NCI-H460 (cell line): Measurements from ENCODE around the gene GRIK2. TPM values are rescaled to one million over a fixed set of nuclear protein-coding genes. Genes with fewer than 3 reads are reported as not detected.

ENCODE experiments used
- DNase-seq: peaks from one replicate; pipeline ENCODE4 v3.0.0-alpha.2; 2016; ENCODE audit warnings: low read depth; ENCODE audit errors: extremely low read depth
- total RNA-seq: library from RNA; depleted of rRNA; stranded (reverse); fragments of >200 nt; shearing (Covaris generic); gene quantifications from 2 replicates; pipeline ENCODE4 v1.2.3, GENCODE V29; 2014

GRIK2 gene
- total RNA-seq, 1 experiment from 2014 or later: not detected

- DNase-seq: no peak
These were observed 138.0 kb downstream of the GRIK2 start for GRCh38 chr6:101531538-101531937.

DNA sequence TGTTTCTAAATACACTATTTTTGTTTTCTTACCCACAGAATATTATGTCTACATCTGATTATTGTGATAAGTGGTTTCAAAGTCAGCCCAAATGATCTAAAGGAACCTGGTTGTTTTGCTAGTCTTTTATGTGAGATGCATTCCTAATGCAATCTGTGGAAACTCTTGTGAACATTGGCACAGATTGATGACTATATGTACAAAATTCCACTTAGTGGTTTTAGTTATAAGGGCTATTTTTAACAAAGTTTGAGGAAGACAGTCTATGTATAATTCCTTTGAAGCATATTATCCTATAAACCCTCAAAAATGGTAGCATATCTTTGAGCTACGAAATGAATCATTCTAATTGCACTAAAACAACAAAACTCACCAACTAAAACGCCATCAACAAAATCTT, 140.9 kb downstream of the GRIK2 start:
- DNase-seq: no peak

DNA sequence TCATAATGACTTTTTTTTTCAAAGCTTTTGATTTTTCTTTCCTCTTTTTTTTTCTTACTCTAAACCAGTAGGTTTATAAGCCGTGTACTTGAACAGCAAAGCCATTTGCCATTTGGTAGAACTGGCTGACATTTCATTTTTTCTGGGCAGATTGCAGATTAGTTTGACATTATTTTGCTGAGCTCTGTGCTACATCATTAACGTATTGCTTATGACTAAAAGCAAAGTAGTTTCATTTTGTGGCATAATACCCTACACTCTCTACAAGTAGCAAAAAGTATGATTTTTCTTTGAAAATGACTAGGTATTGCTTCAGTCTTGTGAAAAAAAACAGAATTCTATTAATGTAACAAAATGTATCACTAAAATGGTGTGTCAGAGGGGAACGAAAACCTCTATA, 141.3 kb downstream of the GRIK2 start:
- DNase-seq: no peak

DNA sequence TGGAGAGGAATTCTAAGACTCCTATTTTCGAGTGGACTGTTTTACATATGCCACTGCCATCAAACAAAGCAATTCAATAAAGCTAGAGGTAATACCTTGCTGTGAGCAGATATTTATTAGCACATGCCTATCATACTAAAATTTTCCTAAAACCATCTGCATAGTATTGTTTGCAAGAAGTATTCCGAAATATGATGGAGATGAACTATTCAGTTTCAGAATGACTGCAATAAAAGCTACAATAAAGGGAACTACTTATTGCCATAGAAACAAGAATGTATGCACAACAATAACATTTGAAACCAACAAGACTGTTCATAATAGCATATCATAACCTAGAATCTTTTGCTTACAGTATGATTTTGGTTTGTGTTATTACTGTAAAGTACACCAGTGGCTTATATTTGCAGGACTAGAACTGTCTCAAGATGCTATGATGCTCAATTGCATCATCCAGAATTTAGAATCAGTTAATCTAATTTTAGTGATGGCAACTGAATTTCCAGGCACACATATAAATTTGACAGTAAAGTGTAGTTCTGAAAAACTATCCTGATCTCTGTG, 144.3 kb downstream of the GRIK2 start:
- DNase-seq: no peak

- no peak for DNase-seq
These were observed 146.2 kb downstream of the GRIK2 start for GRCh38 chr6:101539510-101540245.

DNA sequence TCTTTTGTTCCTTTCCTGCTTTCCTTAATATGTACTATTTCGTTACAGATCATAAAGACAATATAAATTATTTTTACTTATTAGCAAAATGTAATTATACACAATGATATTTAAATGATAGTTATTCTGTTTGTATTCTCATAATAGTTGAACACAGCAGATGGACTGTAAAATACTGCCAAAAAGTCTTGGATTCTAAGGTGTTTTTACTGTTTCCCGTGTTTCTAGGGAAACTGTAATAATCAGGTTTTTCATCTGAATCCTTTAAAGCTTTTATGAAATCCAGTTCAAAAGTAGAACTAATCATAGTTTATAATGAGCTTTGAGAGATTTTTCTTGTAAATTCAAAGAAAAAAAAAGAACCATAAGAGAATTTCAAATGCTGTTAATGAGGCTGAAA, 148.4 kb downstream of the GRIK2 start:
- no peak for DNase-seq

DNA sequence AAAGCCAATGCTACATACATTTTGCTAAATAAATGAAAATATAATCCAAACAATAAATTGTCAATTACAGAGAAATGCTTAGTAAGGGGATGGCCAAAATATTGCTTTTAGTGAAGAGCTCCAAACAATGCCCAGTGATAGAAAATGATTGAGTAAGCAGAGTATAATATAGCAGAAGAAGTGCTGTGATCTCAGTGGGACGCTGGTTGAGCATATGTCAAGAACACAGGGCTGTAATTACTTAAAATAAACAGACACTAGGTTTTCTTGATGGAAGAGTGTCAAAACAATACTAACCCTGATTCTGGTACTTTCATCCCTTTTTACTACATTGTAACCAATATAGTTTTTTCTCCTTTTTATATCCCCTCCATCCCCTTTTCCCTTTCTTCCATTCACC, 150.3 kb downstream of the GRIK2 start:
- no peak for DNase-seq

- DNase-seq: no peak
These were observed 150.8 kb downstream of the GRIK2 start for GRCh38 chr6:101544286-101544685.

DNA sequence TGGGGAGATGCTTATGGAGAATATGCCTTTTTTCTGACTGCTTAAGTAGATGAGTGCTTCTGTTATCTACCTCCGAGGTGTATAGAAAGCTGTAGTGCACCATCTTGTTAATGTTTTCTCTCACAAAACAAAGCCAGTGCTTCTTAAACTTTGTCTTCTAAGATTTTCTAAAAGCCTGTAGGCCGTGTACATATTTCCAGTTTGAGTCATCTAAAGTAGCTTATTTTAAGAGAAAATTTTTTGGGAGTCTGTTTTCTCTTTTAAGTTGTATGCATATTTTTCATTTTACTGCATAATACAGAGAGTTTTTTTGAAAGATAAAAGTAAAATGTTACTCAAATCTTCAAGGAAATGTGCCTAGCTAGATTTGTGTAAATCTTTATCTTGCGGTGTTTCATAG, 151.7 kb downstream of the GRIK2 start:
- DNase-seq: no peak

DNA sequence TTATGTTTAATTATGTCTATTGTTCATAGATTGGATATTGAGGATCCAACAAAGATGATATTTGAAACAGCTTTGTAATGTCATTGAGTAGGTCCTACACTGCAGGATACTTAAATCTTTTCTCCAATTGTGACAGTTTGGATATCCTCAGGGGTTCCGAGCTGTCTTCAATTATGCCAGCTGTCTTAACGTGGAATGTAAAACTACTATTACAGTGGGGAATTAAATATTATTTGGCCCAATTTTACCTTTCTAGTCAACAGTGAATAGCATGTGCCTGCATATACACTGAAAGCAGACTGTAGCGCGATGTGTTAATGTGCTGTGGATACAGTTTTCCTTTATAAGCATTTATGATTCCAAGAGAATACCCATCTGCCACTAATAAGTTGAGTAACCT, 156.9 kb downstream of the GRIK2 start:
- DNase-seq: no peak

GRCh38 chr6:101554231-101554630, 160.7 kb downstream of the GRIK2 start:
- DNase-seq: no peak

DNA sequence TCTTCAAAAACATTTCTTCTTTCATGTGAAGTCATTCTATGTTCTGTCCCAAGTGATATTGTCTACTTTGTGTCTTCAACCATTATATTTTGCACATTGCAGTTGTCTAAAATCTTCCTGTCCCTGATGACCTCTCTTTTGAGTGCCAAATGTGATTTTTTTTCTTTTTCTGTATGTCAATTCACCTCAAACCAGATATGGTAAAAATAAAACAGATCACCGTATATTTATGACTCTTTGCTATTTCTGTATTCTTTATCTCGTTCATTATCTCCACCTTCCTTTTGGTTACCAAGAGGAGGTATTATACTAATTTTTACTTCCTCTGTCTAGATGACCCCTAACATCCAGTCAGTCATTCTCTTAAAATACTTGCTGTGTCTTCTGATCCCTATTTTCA, 165.2 kb downstream of the GRIK2 start:
- DNase-seq: no peak

GRCh38 chr6:101572627-101573026, 179.1 kb downstream of the GRIK2 start:
- DNase-seq: no peak

GRCh38 chr6:101577091-101577490, 183.6 kb downstream of the GRIK2 start:
- DNase-seq: no peak

GRCh38 chr6:101578306-101578705, 184.8 kb downstream of the GRIK2 start:
- no peak for DNase-seq

DNA sequence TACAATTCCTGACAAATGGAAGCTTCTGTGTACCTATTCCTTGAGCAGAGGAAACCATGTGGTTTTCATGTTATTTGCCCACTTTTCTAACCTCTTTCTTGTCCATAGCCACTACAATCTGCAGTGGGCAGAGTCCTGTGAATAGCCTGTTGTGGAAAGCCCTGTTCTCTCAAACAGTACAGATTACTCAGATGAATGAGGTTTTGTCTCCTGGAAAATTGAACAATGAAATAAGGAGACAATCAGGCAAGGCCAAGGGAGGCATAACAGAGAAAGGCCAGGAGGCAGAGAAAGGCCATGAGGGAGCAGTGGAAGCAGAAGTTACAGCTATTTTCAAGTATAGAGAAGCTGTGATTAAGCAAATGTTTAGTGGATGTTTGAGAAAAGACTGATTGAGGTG, 189.3 kb downstream of the GRIK2 start:
- DNase-seq: no peak

DNA sequence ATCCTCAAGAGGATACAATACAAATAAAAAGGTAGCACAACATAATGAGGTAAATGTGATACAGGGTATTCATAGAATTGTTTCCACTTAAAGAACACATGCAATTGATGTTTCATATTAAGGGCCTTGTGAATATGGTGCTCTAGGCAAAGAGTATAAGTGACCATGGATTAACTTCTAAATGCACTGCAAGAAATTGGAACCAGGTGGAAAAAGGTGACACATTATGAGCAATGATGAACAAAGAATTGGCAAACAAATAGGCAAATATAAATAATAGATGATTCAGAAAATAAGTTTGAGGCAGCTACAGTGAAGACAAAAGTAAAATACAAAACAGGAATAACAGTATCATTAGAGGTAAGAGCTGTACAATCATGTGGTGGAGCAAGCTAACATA, 192.0 kb downstream of the GRIK2 start:
- DNase-seq: no peak

DNA sequence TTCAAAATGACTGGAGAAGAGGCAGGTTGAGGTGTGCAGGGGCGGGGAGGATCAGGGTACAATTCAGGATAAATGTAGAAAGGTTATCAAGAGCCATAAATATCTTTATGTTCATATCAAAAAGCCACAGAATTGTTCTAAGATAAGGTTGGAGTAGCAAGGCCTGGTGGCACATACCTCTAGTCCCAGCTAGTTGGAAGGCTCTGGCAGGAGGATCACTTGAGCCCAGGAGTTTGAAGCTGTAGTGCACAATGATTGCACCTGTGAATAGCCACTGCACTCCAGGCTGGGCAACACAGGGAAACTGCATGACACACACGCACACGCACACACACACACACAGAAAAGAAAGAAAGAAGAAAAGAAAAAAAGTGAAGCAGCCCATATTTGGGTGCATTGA, 194.8 kb downstream of the GRIK2 start:
- DNase-seq: no peak

- no peak for DNase-seq
These were observed 201.8 kb downstream of the GRIK2 start for GRCh38 chr6:101595276-101595675.

DNA sequence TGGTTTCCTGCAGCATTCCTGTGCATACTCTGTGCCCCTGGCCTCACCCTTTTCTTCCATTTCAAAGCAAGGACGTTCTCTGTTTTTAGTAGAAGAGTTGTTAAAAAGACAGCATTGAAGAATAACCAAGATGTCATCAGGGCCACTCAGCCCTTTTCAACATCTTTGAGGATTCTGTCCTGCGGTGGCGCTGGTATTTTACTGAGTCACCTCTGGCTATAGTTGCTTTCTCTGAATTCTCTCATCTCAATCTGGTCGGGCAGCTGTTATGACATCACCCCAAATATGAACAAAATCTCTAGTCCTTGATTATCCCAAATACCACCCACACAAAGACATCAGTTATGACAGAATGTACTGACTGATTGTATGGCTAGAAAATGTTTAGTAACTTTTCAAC, 204.2 kb downstream of the GRIK2 start:
- no peak for DNase-seq

- no peak for DNase-seq
These were observed 211.9 kb downstream of the GRIK2 start for GRCh38 chr6:101605426-101605825.

DNA sequence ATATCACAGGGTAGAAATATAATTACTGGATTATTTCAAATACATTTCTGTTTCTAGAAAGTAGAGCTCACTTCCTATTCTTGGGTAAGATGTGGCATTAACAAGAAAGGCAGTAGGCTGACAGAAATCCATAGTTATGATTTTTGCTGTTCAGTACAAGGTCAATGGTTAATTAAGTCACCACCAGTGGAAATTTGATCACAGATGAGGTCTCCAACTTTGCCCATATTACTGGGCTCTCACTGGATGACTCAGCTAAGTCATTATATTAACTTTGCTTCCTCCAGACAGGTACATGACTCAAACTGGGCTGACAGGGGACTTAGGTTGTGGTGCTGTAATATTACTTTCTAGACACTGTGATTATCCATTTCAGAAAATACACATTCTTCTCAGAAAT, 212.4 kb downstream of the GRIK2 start:
- no peak for DNase-seq
